ENCODE results near the gene ZMIZ1.

Gene ZMIZ1

DNA sequence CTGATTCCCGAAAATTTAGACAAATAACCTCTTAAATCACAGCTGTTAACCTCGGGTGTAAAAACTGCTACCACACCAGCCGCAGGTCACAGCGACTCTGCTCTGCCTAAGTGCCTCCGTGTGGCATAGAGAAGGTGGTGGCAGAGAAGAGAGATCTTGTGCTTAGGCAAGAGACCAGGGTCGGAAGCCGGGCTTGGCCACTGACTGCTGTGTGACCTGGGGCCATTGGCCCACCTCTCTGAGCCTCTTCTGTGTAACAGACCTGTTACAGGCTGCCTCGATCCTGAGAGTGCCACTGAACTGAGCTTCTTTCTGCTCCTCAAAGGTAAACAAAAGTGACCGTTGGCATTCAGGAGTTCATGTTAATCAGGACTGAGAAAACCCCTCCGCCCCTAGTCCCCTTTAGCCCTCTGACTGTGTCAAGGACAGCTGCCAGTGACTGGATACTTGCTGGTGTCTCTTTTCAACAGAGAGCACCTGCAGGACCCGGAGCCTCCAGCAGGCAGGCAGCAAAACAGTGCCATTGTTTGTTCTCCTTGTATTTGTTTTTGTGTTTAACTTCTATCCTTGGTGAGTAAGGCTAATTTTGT lies 36.5 kb downstream of the ZMIZ1 start:
- no peak overlapping the region for H2AFZ ChIP-seq (ENCODE audit: low read depth)
- no peaks in the 10 kb centered on the region for H3K36me3 ChIP-seq (ENCODE audit: insufficient read depth)
- TF ChIP-seq, protein P1, sequence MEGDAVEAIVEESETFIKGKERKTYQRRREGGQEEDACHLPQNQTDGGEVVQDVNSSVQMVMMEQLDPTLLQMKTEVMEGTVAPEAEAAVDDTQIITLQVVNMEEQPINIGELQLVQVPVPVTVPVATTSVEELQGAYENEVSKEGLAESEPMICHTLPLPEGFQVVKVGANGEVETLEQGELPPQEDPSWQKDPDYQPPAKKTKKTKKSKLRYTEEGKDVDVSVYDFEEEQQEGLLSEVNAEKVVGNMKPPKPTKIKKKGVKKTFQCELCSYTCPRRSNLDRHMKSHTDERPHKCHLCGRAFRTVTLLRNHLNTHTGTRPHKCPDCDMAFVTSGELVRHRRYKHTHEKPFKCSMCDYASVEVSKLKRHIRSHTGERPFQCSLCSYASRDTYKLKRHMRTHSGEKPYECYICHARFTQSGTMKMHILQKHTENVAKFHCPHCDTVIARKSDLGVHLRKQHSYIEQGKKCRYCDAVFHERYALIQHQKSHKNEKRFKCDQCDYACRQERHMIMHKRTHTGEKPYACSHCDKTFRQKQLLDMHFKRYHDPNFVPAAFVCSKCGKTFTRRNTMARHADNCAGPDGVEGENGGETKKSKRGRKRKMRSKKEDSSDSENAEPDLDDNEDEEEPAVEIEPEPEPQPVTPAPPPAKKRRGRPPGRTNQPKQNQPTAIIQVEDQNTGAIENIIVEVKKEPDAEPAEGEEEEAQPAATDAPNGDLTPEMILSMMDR (conservative IDR thresholded peaks at IDR 0.05; ENCODE audit: low read depth, low read length) = no peak
- H3K27ac ChIP-seq = no peak overlapping the region
- H3K4me1 ChIP-seq (ENCODE audit: low read depth, poor library complexity, severe bottlenecking) = no peaks in the 10 kb centered on the region
- no peak overlapping the region for H3K4me3 ChIP-seq (IDR thresholded peaks at IDR 0.05; ENCODE audit: insufficient read depth, low read depth, low read length)
- no peak overlapping the region for H3K9ac ChIP-seq
- H3K27me3 ChIP-seq (ENCODE audit: insufficient read depth, low read depth) = no peaks in the 10 kb centered on the region
- H4K20me1 ChIP-seq (ENCODE audit: insufficient read depth) = no peaks in the 10 kb centered on the region
- no peaks in the 10 kb centered on the region for H3K79me2 ChIP-seq (ENCODE audit: insufficient read depth, low read depth)
- H3K4me2 ChIP-seq = no peak overlapping the region

DNA sequence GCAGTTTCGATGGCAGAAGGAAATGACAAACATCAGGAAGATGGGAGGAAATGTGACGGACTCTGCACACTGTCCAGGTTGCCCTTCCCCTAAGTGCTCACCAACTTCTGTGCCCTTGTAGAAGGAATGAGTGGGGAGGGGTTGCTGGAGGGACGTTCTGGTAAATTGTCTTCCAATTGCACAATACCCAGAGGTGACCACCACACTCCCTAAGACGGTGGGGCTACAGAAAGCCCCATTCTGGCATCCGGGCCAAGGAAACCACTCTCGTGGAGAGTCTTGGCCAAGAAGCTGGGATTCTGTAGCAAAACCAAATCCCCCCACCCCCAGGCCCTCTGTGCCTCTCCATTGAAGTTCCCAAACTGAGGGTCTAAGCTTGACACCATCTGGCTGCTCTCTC lies 37.1 kb downstream of the ZMIZ1 start:
- H4K20me1 ChIP-seq (ENCODE audit: insufficient read depth) = no peaks in the 10 kb centered on the region
- H3K4me1 ChIP-seq (ENCODE audit: low read depth, poor library complexity, severe bottlenecking) = no peaks in the 10 kb centered on the region
- H3K79me2 ChIP-seq (ENCODE audit: insufficient read depth, low read depth) = no peaks in the 10 kb centered on the region
- H3K9ac ChIP-seq = no peak overlapping the region
- no peaks in the 10 kb centered on the region for H3K36me3 ChIP-seq (ENCODE audit: insufficient read depth)
- H3K27ac ChIP-seq = no peak overlapping the region
- no peak overlapping the region for H3K4me2 ChIP-seq
- no peak overlapping the region for H3K4me3 ChIP-seq (IDR thresholded peaks at IDR 0.05; ENCODE audit: insufficient read depth, low read depth, low read length)
- no peaks in the 10 kb centered on the region for H3K27me3 ChIP-seq (ENCODE audit: insufficient read depth, low read depth)
- H2AFZ ChIP-seq (ENCODE audit: low read depth) = no peak overlapping the region
- TF ChIP-seq, protein P1 (conservative IDR thresholded peaks at IDR 0.05; ENCODE audit: low read depth, low read length) = no peak

DNA sequence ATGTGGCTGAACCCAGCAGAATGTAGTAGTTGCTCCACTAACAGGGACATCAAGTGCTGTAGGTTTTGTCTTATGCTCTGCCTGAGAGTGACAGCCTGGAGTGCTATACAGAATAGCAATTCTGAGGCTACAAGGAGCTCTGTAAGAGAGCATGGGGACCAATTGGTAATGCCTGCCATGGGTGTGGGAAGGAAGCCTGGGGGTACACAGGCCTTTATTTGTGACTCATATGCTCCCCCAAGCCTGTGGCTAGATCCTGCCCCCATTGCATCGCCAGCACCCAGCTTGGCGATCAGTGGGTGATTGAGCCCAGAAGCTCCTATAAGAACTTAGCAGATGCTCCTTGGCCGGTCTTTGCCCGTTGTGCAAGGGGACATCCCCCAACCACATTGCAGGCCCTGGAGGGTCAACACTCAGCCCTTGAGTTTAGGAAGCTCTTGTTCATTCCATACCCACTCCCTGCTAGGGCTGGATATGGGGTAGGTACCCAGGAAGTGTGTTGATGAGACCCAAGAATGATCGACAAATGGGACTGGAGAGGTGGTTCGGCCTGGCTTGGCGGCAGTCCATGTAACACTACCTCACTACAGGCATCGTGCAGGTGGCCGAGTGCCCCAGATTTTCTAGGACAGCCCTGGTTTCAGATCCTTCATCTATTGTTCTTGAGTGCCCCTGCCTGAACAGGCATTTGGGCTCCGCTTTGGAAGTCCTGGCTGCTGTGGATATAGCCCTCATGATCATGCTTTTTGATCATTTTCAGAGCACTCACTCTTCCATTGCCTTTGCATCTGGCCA lies 37.7 kb downstream of the ZMIZ1 start:
- H3K9ac ChIP-seq = no peak overlapping the region
- no peaks in the 10 kb centered on the region for H4K20me1 ChIP-seq (ENCODE audit: insufficient read depth)
- H3K27me3 ChIP-seq (ENCODE audit: insufficient read depth, low read depth) = no peaks in the 10 kb centered on the region
- H3K36me3 ChIP-seq (ENCODE audit: insufficient read depth) = no peaks in the 10 kb centered on the region
- no peaks in the 10 kb centered on the region for H3K4me1 ChIP-seq (ENCODE audit: low read depth, poor library complexity, severe bottlenecking)
- no peak overlapping the region for H3K27ac ChIP-seq
- TF ChIP-seq, protein P1 (conservative IDR thresholded peaks at IDR 0.05; ENCODE audit: low read depth, low read length) = no peak
- H3K4me2 ChIP-seq = no peak overlapping the region
- H3K4me3 ChIP-seq (IDR thresholded peaks at IDR 0.05; ENCODE audit: insufficient read depth, low read depth, low read length) = no peak overlapping the region
- H3K79me2 ChIP-seq (ENCODE audit: insufficient read depth, low read depth) = no peaks in the 10 kb centered on the region
- no peak overlapping the region for H2AFZ ChIP-seq (ENCODE audit: low read depth)

DNA sequence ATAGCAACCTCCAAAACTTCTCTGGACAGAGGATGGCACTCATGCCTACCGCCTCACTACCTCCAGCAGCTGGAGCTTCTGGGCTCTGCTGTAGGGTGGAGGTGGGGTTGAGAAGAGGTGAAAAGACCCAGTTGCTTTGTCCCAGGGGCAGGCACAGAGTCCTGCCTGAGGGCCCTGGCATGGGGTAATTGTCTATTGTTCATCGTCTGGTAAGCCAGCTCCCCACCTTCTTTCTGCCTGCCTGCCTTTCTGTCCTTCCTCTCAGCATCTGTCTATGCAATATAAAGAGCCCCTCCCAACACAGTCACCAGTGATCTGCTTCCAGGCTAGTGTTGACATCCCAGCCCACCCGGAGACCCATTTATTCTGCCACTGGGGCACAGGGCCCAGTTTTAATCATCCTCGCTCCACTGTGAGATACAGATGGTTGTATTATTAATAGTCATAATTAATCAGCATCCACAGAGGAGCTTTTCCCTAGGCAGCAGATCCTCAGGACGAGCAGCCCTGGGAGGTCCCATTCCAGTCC lies 39.0 kb downstream of the ZMIZ1 start:
- H3K4me1 ChIP-seq (ENCODE audit: low read depth, poor library complexity, severe bottlenecking) = no peaks in the 10 kb centered on the region
- H3K36me3 ChIP-seq (ENCODE audit: insufficient read depth) = no peaks in the 10 kb centered on the region
- H3K27me3 ChIP-seq (ENCODE audit: insufficient read depth, low read depth) = no peaks in the 10 kb centered on the region
- H3K79me2 ChIP-seq (ENCODE audit: insufficient read depth, low read depth) = no peaks in the 10 kb centered on the region
- H3K27ac ChIP-seq = no peak overlapping the region
- TF ChIP-seq, protein P1 (conservative IDR thresholded peaks at IDR 0.05; ENCODE audit: low read depth, low read length) = no peak
- H3K4me3 ChIP-seq (IDR thresholded peaks at IDR 0.05; ENCODE audit: insufficient read depth, low read depth, low read length) = no peak overlapping the region
- no peak overlapping the region for H3K9ac ChIP-seq
- no peak overlapping the region for H2AFZ ChIP-seq (ENCODE audit: low read depth)
- no peaks in the 10 kb centered on the region for H4K20me1 ChIP-seq (ENCODE audit: insufficient read depth)
- no peak overlapping the region for H3K4me2 ChIP-seq

Measured in KMS-11 (cell line).